Hematopoietic multipotent progenitor cell treated with erythropoietin and hydrocortisone succinate and interleukin-3 and kit ligand, for 4 days (in vitro differentiated cells): ENCODE results near the gene CD6.

Experiments
- DNase-seq: peaks from one replicate; pipeline ENCODE4 v3.0.0-alpha.2; 2015

Gene CD6

GRCh38 chr11:60971520-60971919 is at the start of gene CD6:
CD6 (plus strand) TSS chr11:60971680; CDS start chr11:60971866, 186 bp downstream.
- DNase-seq: peak; percentile 55

- no peak for DNase-seq
Measured at GRCh38 chr11:60921777-60922335, 49.6 kb upstream of the CD6 start.

GRCh38 chr11:60922906-60923305 is 48.6 kb upstream of the CD6 start:
- no peak for DNase-seq

GRCh38 chr11:60923326-60923725 is 48.2 kb upstream of the CD6 start:
- no peak for DNase-seq

GRCh38 chr11:60923800-60924109 is 47.7 kb upstream of the CD6 start:
- DNase-seq: no peak

GRCh38 chr11:60924110-60924905 is 47.2 kb upstream of the CD6 start, which contains the start of gene TMEM132A:
TMEM132A (plus strand) TSS chr11:60924460; CDS start chr11:60924634, 174 bp downstream.
- DNase-seq: peak; percentile 33

GRCh38 chr11:60924906-60925853 is 46.3 kb upstream of the CD6 start:
- no peak for DNase-seq

GRCh38 chr11:60925868-60926267 is 45.6 kb upstream of the CD6 start:
- DNase-seq: no peak

- DNase-seq: no peak
Measured at GRCh38 chr11:60926500-60926899, 45.0 kb upstream of the CD6 start.

- DNase-seq: no peak
Measured at GRCh38 chr11:60927061-60927592, 44.4 kb upstream of the CD6 start.

- DNase-seq: no peak
Measured at GRCh38 chr11:60927600-60927999, 43.9 kb upstream of the CD6 start.

- DNase-seq: no peak
Measured at GRCh38 chr11:60928563-60929001, 42.9 kb upstream of the CD6 start.

GRCh38 chr11:60929764-60930163 is 41.7 kb upstream of the CD6 start:
- DNase-seq: no peak

GRCh38 chr11:60930394-60930793 is 41.1 kb upstream of the CD6 start:
- no peak for DNase-seq

GRCh38 chr11:60931917-60932316 is 39.6 kb upstream of the CD6 start:
- no peak for DNase-seq

GRCh38 chr11:60932605-60933356 is 38.7 kb upstream of the CD6 start:
- DNase-seq: no peak

- no peak for DNase-seq
Measured at GRCh38 chr11:60933416-60934123, 37.9 kb upstream of the CD6 start.

- DNase-seq: no peak
Measured at GRCh38 chr11:60934124-60934789, 37.2 kb upstream of the CD6 start.

GRCh38 chr11:60934790-60935605 is 36.5 kb upstream of the CD6 start:
- DNase-seq: no peak
